Measurements from ENCODE around the gene AGXT. TPM values are rescaled to one million over a fixed set of nuclear protein-coding genes. Genes with fewer than 3 reads are reported as not detected.

AGXT gene
- total and polyA plus RNA-seq, 2 of the 8 experiments (the other 6 are each of a cell fraction or from before 2014, with no cell fraction given) = 0.03 TPM; not detected in 1

DNA sequence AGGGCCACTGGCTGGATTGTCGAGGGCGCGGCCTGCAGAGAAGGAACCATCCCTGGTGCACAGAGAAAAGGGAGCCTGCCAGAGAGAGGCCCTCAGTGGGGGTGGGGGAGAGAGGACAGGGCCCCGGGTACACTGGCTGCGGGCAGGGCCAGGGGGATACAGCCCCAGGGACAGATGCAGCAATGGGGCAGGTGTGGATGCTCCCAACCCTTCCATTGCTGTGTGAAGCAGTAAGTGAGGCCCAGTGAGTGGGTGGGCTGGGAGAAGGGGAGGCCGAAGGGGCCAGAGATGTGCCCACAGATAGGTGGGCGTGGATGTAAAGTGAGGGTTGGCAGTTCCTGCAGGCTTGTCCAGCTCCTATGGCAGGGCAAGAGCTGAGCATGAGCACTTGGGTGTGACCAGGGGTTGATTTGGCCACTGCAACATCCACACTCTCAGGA, 7.4 kb downstream of the AGXT start:
- Histone ChIP-seq H2AFZ (ENCODE audit: low read length) (no peak overlapping the region), H4K8ac (ENCODE audit: extremely low read depth, insufficient read depth, low read length) (no peak overlapping the region), H3K36me3 (ENCODE audit: control insufficient read depth in 2 of 4, insufficient read depth in 4 of 4, low read length in 3 of 4) (no peaks in the 10 kb centered on the region), H3K14ac (ENCODE audit: insufficient read length) (no peak overlapping the region), H4K20me1 (replicated peaks in 1 of 2; ENCODE audit: control insufficient read depth in 1 of 2, insufficient read depth in 2 of 2, low read length in 2 of 2) (no peaks in the 10 kb centered on the region), H3K27me3 (replicated peaks in 1 of 4; ENCODE audit: control insufficient read depth in 3 of 4, extremely low read depth in 1 of 4, insufficient read depth in 3 of 4, low read length in 3 of 4) (no peaks in the 10 kb centered on the region), H2BK20ac (ENCODE audit: low read length) (no peak overlapping the region), H3K79me2 (ENCODE audit: control insufficient read depth in 1 of 2, insufficient read depth in 2 of 2, low read length in 2 of 2) (no peaks in the 10 kb centered on the region), H3K9ac (replicated peaks in 1 of 4; ENCODE audit: extremely low read depth in 1 of 4, low read depth in 3 of 4, low read length in 3 of 4) (no peak overlapping the region), H3K4me1 (replicated peaks in 1 of 4; ENCODE audit: control insufficient read depth in 3 of 4, insufficient read depth in 4 of 4, low read length in 3 of 4) (no peaks in the 10 kb centered on the region; a peak in 1 of 7 replicates), H3K79me1 (ENCODE audit: low read depth, low read length) (no peaks in the 10 kb centered on the region), H2BK12ac (ENCODE audit: low read depth, low read length) (no peak overlapping the region), H3K18ac (ENCODE audit: extremely low read depth, low read length) (no peak overlapping the region), H3K23me2 (ENCODE audit: low read depth, low read length) (no peaks in the 10 kb centered on the region), H3K56ac (replicated peaks; ENCODE audit: insufficient read length, low read depth, low read length) (no peak overlapping the region), H3K23ac (ENCODE audit: insufficient read length) (no peak overlapping the region), H3K4ac (replicated peaks; ENCODE audit: insufficient read length, low read depth, low read length) (no peak overlapping the region), H3K4me3 (ENCODE audit: extremely low read depth in 1 of 4, insufficient read depth in 2 of 4, low read depth in 3 of 4, low read length in 4 of 4) (no peak overlapping the region), H3K9me3 (ENCODE audit: insufficient read depth in 2 of 2, low read depth in 1 of 2, low read length in 1 of 2) (no peaks in the 10 kb centered on the region), H4K91ac (replicated peaks; ENCODE audit: insufficient read length, low read length) (no peak overlapping the region), H2BK5ac (ENCODE audit: low read depth, low read length) (no peak overlapping the region), H2BK15ac (ENCODE audit: low read length) (no peak overlapping the region), H3K4me2 (ENCODE audit: insufficient read depth in 1 of 2, low read depth in 2 of 2, low read length in 2 of 2) (no peak overlapping the region), H4K5ac (ENCODE audit: insufficient read length, low read depth, low read length) (no peak overlapping the region), H2AK5ac (ENCODE audit: low read depth, low read length) (no peak overlapping the region), H3K27ac (ENCODE audit: low read depth, low read length) (no peak overlapping the region), H2BK120ac (replicated peaks; ENCODE audit: low read depth, low read length) (no peak overlapping the region)
- ChIA-PET POLR2A (ENCODE audit: partially characterized antibody) (no interaction called here), CTCF (ENCODE audit: partially characterized antibody) (interaction anchor here (0.8 to 2.4 kb wide), 3 partner anchors 12 to 38 kb away, joined by 3 to 7 read pairs (median 4); no protein-coding TSS in a partner anchor)
- no peak for TF ChIP-seq MAFK (IDR thresholded peaks at IDR 0.05; ENCODE audit: low read depth, low read length)
- TF ChIP-seq, protein P1, sequence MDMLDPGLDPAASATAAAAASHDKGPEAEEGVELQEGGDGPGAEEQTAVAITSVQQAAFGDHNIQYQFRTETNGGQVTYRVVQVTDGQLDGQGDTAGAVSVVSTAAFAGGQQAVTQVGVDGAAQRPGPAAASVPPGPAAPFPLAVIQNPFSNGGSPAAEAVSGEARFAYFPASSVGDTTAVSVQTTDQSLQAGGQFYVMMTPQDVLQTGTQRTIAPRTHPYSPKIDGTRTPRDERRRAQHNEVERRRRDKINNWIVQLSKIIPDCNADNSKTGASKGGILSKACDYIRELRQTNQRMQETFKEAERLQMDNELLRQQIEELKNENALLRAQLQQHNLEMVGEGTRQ (IDR thresholded peaks at IDR 0.05; ENCODE audit: low read length) = no peak
- no peak for TF ChIP-seq GTF2F1 (IDR thresholded peaks at IDR 0.05; ENCODE audit: borderline replicate concordance, low read depth, low read length)
- TF ChIP-seq TAF1 (IDR thresholded peaks at IDR 0.05; ENCODE audit: low read depth, low read length) = no peak
- DNase-seq (ENCODE audit: low read depth in 1 of 2, low spot score in 2 of 2) = no peak
- FAIRE-seq = no peak
- WGBS, 2 experiments (ENCODE audit: extremely low coverage in 1 of 2, insufficient coverage in 1 of 2, insufficient read length in 1 of 2, insufficient replicate concordance in 2 of 2, low coverage in 1 of 2, low lambda C conversion rate in 2 of 2, missing lambda C conversion rate in 1 of 2) = 43% methylated on average over 5 of the region's 7 CpGs; no CpG with 5 or more reads in 1 of the 2 experiments

All from H1 (cell line).